Measurements from ENCODE around the gene GLRB.
A peak's percentile ranks its signal among the peaks of the same experiment; 100 is the strongest.

GLRB gene

DNA sequence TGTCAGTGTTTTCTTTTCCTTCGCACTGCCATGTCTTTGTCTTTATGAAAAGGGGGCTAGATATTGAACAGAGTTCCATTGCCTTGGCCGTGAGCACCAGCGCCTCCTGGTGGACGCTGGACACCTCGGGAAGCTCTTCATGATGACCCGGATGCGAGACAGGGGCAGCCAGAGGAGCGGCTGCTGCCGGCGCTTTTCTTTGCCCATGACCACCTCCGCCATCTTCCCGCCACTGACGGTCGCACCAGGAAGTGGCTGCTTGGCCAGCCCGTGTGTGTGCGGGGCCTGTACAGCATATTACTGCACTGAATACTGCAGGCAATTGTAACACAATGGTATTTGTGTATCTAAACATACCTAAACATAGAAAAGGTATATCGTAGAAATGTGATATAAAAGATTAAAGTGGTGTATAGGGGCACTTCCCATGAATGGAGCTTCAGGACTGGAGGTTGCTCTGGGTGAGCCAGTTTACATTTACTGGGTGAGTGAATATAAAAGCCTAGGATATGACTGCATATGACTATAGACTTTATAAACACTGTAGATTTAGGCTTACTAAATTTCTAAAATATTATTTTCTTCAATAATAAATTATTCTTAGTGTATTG, 128.8 kb downstream of the GLRB start:
- no peaks in the 10 kb centered on the region for H3K27me3 ChIP-seq (ENCODE audit: control insufficient read depth, low read length)
- H3K9me3 ChIP-seq (ENCODE audit: control insufficient read depth, insufficient read depth, low read length) = no peaks in the 10 kb centered on the region
- H3F3A ChIP-seq (ENCODE audit: control insufficient read depth, insufficient read depth) = no peaks in the 10 kb centered on the region
- no peaks in the 10 kb centered on the region for H3K9me2 ChIP-seq (replicated peaks; ENCODE audit: control insufficient read depth, low read length)
- no peaks in the 10 kb centered on the region for H3K79me2 ChIP-seq (ENCODE audit: control insufficient read depth, low read length)
- H3K4me1 ChIP-seq (ENCODE audit: control insufficient read depth, low read length) = no peaks in the 10 kb centered on the region
- no peak overlapping the region for H3K4me3 ChIP-seq (ENCODE audit: low read length)
- no peak overlapping the region for H3K27ac ChIP-seq (ENCODE audit: low read depth, low read length)
- no peaks in the 10 kb centered on the region for H4K20me1 ChIP-seq (ENCODE audit: control insufficient read depth, insufficient read depth, low read depth, low read length)
- no peaks in the 10 kb centered on the region for H3K36me3 ChIP-seq (ENCODE audit: control insufficient read depth, low read length)
- no peak overlapping the region for H3K4me2 ChIP-seq (ENCODE audit: low read length)
- TF ChIP-seq, protein P1, sequence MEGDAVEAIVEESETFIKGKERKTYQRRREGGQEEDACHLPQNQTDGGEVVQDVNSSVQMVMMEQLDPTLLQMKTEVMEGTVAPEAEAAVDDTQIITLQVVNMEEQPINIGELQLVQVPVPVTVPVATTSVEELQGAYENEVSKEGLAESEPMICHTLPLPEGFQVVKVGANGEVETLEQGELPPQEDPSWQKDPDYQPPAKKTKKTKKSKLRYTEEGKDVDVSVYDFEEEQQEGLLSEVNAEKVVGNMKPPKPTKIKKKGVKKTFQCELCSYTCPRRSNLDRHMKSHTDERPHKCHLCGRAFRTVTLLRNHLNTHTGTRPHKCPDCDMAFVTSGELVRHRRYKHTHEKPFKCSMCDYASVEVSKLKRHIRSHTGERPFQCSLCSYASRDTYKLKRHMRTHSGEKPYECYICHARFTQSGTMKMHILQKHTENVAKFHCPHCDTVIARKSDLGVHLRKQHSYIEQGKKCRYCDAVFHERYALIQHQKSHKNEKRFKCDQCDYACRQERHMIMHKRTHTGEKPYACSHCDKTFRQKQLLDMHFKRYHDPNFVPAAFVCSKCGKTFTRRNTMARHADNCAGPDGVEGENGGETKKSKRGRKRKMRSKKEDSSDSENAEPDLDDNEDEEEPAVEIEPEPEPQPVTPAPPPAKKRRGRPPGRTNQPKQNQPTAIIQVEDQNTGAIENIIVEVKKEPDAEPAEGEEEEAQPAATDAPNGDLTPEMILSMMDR (IDR thresholded peaks at IDR 0.05; ENCODE audit: low read depth, low read length, poor library complexity, severe bottlenecking) = peak; percentile 69
- no peak for TF ChIP-seq EZH2phosphoT487 (IDR thresholded peaks at IDR 0.05; ENCODE audit: borderline replicate concordance, low read length)

GRCh38 chr4:157217708-157218107, 141.8 kb downstream of the GLRB start:
- Histone ChIP-seq H3K27me3 (ENCODE audit: control insufficient read depth, low read length) (no peaks in the 10 kb centered on the region), H3K27ac (ENCODE audit: low read depth, low read length) (no peak overlapping the region)

DNA sequence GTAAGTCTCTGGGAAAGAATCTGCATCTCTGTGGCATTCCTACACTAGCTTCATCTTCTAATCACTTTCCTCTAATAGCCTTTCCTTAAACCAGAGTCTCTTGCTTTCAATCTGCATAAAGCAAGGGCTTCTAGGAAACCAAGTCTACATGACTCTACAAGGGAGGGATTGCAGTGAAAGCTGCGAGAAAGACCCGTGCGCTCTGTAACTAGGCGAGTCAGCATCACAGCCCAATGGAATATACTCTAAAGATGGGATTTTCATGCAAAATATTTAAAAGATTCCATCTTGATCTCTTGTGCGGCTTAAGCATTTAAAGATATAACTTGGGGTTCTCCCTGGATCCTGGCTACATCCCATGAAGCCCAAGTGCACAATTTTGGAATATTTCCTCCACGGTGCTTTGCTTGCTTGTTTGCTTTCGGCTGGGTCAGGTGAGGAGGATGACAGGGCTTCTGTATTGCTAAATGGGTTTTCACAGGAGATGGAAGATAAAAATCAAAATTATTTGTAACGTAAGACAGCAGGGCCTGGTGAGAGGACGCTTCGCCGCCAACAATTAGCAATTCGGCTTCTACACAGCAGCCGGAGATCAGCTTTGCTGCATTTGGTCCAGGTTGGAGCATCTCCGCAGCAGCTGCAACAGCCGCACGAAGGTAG, 143.9 kb downstream of the GLRB start:
- no peaks in the 10 kb centered on the region for H4K20me1 ChIP-seq (ENCODE audit: control insufficient read depth, insufficient read depth, low read depth, low read length)
- no peaks in the 10 kb centered on the region for H3K4me1 ChIP-seq (ENCODE audit: control insufficient read depth, low read length)
- H3K4me3 ChIP-seq (ENCODE audit: low read length) = no peak overlapping the region
- H3K9me3 ChIP-seq (ENCODE audit: control insufficient read depth, insufficient read depth, low read length) = peaks cover 3% of the 10 kb centered on the region; the same call in 1 of the 2 replicates
- no peak overlapping the region for H3K27ac ChIP-seq (ENCODE audit: low read depth, low read length)
- no peak overlapping the region for H3K4me2 ChIP-seq (ENCODE audit: low read length)
- no peaks in the 10 kb centered on the region for H3K27me3 ChIP-seq (ENCODE audit: control insufficient read depth, low read length)
- H3K9me2 ChIP-seq (replicated peaks; ENCODE audit: control insufficient read depth, low read length) = no peaks in the 10 kb centered on the region
- H3K79me2 ChIP-seq (ENCODE audit: control insufficient read depth, low read length) = no peaks in the 10 kb centered on the region
- TF ChIP-seq, protein P1 (IDR thresholded peaks at IDR 0.05; ENCODE audit: low read depth, low read length, poor library complexity, severe bottlenecking) = no peak
- no peak for TF ChIP-seq EZH2phosphoT487 (IDR thresholded peaks at IDR 0.05; ENCODE audit: borderline replicate concordance, low read length)
- H3K36me3 ChIP-seq (ENCODE audit: control insufficient read depth, low read length) = no peaks in the 10 kb centered on the region
- H3F3A ChIP-seq (ENCODE audit: control insufficient read depth, insufficient read depth) = no peaks in the 10 kb centered on the region

More at GRCh38 chr4:157217708-157218107, 141.8 kb downstream of the GLRB start:
- H3K79me2 ChIP-seq (ENCODE audit: control insufficient read depth, low read length) = no peaks in the 10 kb centered on the region
- H3K4me3 ChIP-seq (ENCODE audit: low read length) = no peak overlapping the region
- no peak overlapping the region for H3K4me2 ChIP-seq (ENCODE audit: low read length)
- no peaks in the 10 kb centered on the region for H3K4me1 ChIP-seq (ENCODE audit: control insufficient read depth, low read length)
- H3K9me3 ChIP-seq (ENCODE audit: control insufficient read depth, insufficient read depth, low read length) = peaks cover 3% of the 10 kb centered on the region; the same call in 1 of the 2 replicates
- H3K9me2 ChIP-seq (replicated peaks; ENCODE audit: control insufficient read depth, low read length) = no peaks in the 10 kb centered on the region
- H4K20me1 ChIP-seq (ENCODE audit: control insufficient read depth, insufficient read depth, low read depth, low read length) = no peaks in the 10 kb centered on the region
- H3F3A ChIP-seq (ENCODE audit: control insufficient read depth, insufficient read depth) = no peaks in the 10 kb centered on the region
- TF ChIP-seq, protein P1 (IDR thresholded peaks at IDR 0.05; ENCODE audit: low read depth, low read length, poor library complexity, severe bottlenecking) = peak; percentile 48
- no peak for TF ChIP-seq EZH2phosphoT487 (IDR thresholded peaks at IDR 0.05; ENCODE audit: borderline replicate concordance, low read length)
- H3K36me3 ChIP-seq (ENCODE audit: control insufficient read depth, low read length) = no peaks in the 10 kb centered on the region

All from DOHH2 (cell line).